ENCODE measurements around the gene RPS6KA6. TPM values are rescaled to one million over a fixed set of nuclear protein-coding genes. Genes with fewer than 3 reads are reported as not detected.

The RPS6KA6 gene
- polyA plus RNA-seq, 1 of the 3 experiments (the other 2 are of a cell fraction) = 1.7 TPM

DNA sequence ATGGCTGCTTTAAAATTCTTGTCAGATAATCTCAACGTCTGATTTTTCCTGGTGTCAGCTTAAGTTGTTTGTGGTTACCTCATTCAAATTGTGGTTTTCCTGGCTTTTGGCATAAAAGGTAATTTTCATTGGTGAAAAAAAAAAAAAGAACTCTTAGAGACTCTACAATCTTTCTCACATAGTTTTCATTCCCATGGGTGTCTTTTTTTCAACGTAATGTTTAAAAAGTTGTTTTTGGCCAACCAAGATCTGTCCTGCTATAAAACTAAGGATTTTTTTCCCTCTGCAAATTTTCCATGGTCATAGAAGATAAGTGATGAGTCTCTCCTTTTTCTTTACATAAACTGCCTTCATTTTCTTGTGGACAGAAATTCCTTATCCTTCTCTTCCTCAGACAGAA lies 28.9 kb upstream of the RPS6KA6 start (continued):
- TF ChIP-seq, protein P1, sequence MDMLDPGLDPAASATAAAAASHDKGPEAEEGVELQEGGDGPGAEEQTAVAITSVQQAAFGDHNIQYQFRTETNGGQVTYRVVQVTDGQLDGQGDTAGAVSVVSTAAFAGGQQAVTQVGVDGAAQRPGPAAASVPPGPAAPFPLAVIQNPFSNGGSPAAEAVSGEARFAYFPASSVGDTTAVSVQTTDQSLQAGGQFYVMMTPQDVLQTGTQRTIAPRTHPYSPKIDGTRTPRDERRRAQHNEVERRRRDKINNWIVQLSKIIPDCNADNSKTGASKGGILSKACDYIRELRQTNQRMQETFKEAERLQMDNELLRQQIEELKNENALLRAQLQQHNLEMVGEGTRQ (IDR thresholded peaks at IDR 0.05; ENCODE audit: borderline replicate concordance, low read depth, low read length) = no peak
- TF ChIP-seq RAD21 (IDR thresholded peaks at IDR 0.05; ENCODE audit: low read length) (no peak), TAF1 (IDR thresholded peaks at IDR 0.05; ENCODE audit: borderline replicate concordance, low read depth, low read length) (no peak), FOXJ3 (CRISPR knock-in tag; IDR thresholded peaks at IDR 0.05) (no peak), GABPA (IDR thresholded peaks at IDR 0.05; ENCODE audit: low read depth) (no peak), FOXM1 (IDR thresholded peaks at IDR 0.05; ENCODE audit: low read depth) (no peak), TCF12 (IDR thresholded peaks at IDR 0.05) (no peak), MEF2A (IDR thresholded peaks at IDR 0.05; ENCODE audit: borderline replicate concordance, low read depth) (no peak), NRF1 (IDR thresholded peaks at IDR 0.05; ENCODE audit: low read depth, low read length) (no peak), YY1 (IDR thresholded peaks at IDR 0.05; ENCODE audit: low read depth) (no peak), TEAD4 (IDR thresholded peaks at IDR 0.05; ENCODE audit: borderline replicate concordance, insufficient read depth) (no peak)
- TF ChIP-seq, protein P2, sequence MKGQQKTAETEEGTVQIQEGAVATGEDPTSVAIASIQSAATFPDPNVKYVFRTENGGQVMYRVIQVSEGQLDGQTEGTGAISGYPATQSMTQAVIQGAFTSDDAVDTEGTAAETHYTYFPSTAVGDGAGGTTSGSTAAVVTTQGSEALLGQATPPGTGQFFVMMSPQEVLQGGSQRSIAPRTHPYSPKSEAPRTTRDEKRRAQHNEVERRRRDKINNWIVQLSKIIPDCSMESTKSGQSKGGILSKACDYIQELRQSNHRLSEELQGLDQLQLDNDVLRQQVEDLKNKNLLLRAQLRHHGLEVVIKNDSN (IDR thresholded peaks at IDR 0.05; ENCODE audit: borderline replicate concordance, low read depth) = no peak

GRCh38 chrX:84216406-84216805 lies 28.4 kb upstream of the RPS6KA6 start:
- Histone ChIP-seq H3K36me3 (replicated peaks in 1 of 2; ENCODE audit: control insufficient read depth in 1 of 2, insufficient read depth in 2 of 2, low read length in 1 of 2) (no peaks in the 10 kb centered on the region), H3K9me2 (no peaks in the 10 kb centered on the region)

DNA sequence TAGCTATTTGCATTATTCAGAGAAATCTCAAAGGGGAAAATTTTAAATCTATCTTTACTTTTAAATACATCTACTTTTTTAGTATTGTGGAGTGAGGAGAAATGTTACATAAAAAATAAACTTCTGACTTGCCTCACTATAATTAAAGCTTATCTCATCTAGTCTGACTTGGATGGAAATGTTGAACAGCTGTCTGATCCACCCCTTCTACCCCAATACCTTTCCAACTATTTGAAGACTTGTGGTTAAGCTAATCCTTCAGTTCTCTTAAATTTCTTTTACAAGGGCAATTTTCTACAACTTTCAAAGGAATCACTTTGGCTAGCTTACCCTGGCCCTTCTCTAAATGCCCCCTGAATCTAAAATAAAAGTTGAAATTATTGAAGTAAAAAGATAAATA lies 17.3 kb upstream of the RPS6KA6 start:
- H3K9me2 ChIP-seq = no peaks in the 10 kb centered on the region
- no peak overlapping the region for H3K4me3 ChIP-seq (ENCODE audit: low read depth in 2 of 2, low read length in 1 of 2)
- ChIA-PET CTCF (interaction anchor here (1.4 kb wide), 1 partner anchor 159 kb away, joined by 6 read pairs; no protein-coding TSS in a partner anchor), POLR2A (no interaction called here)
- no peaks in the 10 kb centered on the region for H3F3A ChIP-seq (replicated peaks; ENCODE audit: insufficient read depth)
- H3K36me3 ChIP-seq (replicated peaks in 1 of 2; ENCODE audit: control insufficient read depth in 1 of 2, insufficient read depth in 2 of 2, low read length in 1 of 2) = no peaks in the 10 kb centered on the region
- no peaks in the 10 kb centered on the region; a peak in 1 of 4 replicates for H3K4me1 ChIP-seq (ENCODE audit: control insufficient read depth in 1 of 2, insufficient read depth in 2 of 2, low read depth in 1 of 2, low read length in 1 of 2)
- H4K20me1 ChIP-seq (ENCODE audit: insufficient read depth) = no peaks in the 10 kb centered on the region
- H2AFZ ChIP-seq (ENCODE audit: low read depth) = no peak overlapping the region
- H3K9ac ChIP-seq = no peak overlapping the region
- H3K27me3 ChIP-seq (ENCODE audit: insufficient read depth) = no peaks in the 10 kb centered on the region
- H3K79me2 ChIP-seq (ENCODE audit: insufficient read depth) = no peaks in the 10 kb centered on the region
- no peak overlapping the region for H3K4me2 ChIP-seq
- no peak overlapping the region for H3K27ac ChIP-seq (ENCODE audit: low read depth in 2 of 2, low read length in 1 of 2)
- no peak for DNase-seq
- H3K9me3 ChIP-seq = no peaks in the 10 kb centered on the region
- no peak for TF ChIP-seq REST (IDR thresholded peaks at IDR 0.05; ENCODE audit: low read depth, low read length)
- no peak for TF ChIP-seq GABPA (IDR thresholded peaks at IDR 0.05; ENCODE audit: low read depth)
- no peak for TF ChIP-seq RAD21 (IDR thresholded peaks at IDR 0.05; ENCODE audit: low read length)
- no peak for TF ChIP-seq IRF3 (IDR thresholded peaks at IDR 0.05; ENCODE audit: low read depth, low read length)
- TF ChIP-seq FOXM1 (IDR thresholded peaks at IDR 0.05; ENCODE audit: low read depth) = no peak
- no peak for TF ChIP-seq NRF1 (IDR thresholded peaks at IDR 0.05; ENCODE audit: low read depth, low read length)
- no peak for TF ChIP-seq EZH2phosphoT487 (IDR thresholded peaks at IDR 0.05; ENCODE audit: borderline replicate concordance, low read depth)
- TF ChIP-seq JUND (IDR thresholded peaks at IDR 0.05) = no peak
- no peak for TF ChIP-seq GATA2 (CRISPR knock-in tag; IDR thresholded peaks at IDR 0.05)

More at GRCh38 chrX:84216406-84216805, 28.4 kb upstream of the RPS6KA6 start:
- H3K27ac ChIP-seq (ENCODE audit: low read depth in 2 of 2, low read length in 1 of 2) = no peak overlapping the region
- no peak for TF ChIP-seq RFX5 (IDR thresholded peaks at IDR 0.05; ENCODE audit: low read length)
- TF ChIP-seq YY1 (IDR thresholded peaks at IDR 0.05; ENCODE audit: low read depth) = no peak
- no peak for TF ChIP-seq MAX (IDR thresholded peaks at IDR 0.05; ENCODE audit: low read depth)
- no peak for TF ChIP-seq EP300 (IDR thresholded peaks at IDR 0.05; ENCODE audit: borderline replicate concordance in 1 of 2, low read depth in 1 of 2, low read length in 1 of 2)
- no peak for TF ChIP-seq MXI1 (IDR thresholded peaks at IDR 0.05; ENCODE audit: low read depth, low read length)
- TF ChIP-seq GATA2 (CRISPR knock-in tag; IDR thresholded peaks at IDR 0.05) = no peak
- WGBS (ENCODE audit: low lambda C conversion rate) = 48% methylated on average over 5 of the region's 5 CpGs
- H3K4me2 ChIP-seq = no peak overlapping the region
- DNase-seq = no peak
- no peak overlapping the region for H2AFZ ChIP-seq (ENCODE audit: low read depth)
- no peaks in the 10 kb centered on the region for H3K79me2 ChIP-seq (ENCODE audit: insufficient read depth)
- H3F3A ChIP-seq (replicated peaks; ENCODE audit: insufficient read depth) = no peaks in the 10 kb centered on the region
- no peak overlapping the region for H3K4me3 ChIP-seq (ENCODE audit: low read depth in 2 of 2, low read length in 1 of 2)
- CTCF ChIA-PET = interaction anchor here (0.8 kb wide), 1 partner anchor 10 kb away, joined by 3 read pairs; no protein-coding TSS in a partner anchor
- no peaks in the 10 kb centered on the region for H4K20me1 ChIP-seq (ENCODE audit: insufficient read depth)
- H3K9me3 ChIP-seq = no peaks in the 10 kb centered on the region
- no peak overlapping the region for H3K9ac ChIP-seq
- no peaks in the 10 kb centered on the region for H3K27me3 ChIP-seq (ENCODE audit: insufficient read depth)
- peaks cover 0 to 2% of the 10 kb centered on the region in 2 experiments; a peak in 2 of 4 replicates for H3K4me1 ChIP-seq (ENCODE audit: control insufficient read depth in 1 of 2, insufficient read depth in 2 of 2, low read depth in 1 of 2, low read length in 1 of 2)
- POLR2A ChIA-PET = no interaction called here

Data from SK-N-SH (cell line).